Activated naive CD8-positive, alpha-beta T cell treated with anti-CD3 and anti-CD28 coated beads, Interleukin-2, amount 50 U/mL, for 24 hours (primary cell): ENCODE results near the gene BUD13.
"Not testable (repeated sequence)": the region's sequence is repeated elsewhere in the genome, so short reads cannot be mapped to it uniquely, and the experiment has no call there.

Experiments
- ATAC-seq: fragments of 150-1000 bp; cut with Tn5 transposase; one replicate; pipeline ENCODE4 v1.10.0; 2021
- DNase-seq: peaks from one replicate; pipeline ENCODE4 v3.0.0; 2021
- H3K27ac Mint-ChIP-seq: one replicate; pipeline ENCODE4 v1.8.0; 2021; ENCODE audit warnings: mild to moderate bottlenecking, mixed read lengths
- H3K27me3 Mint-ChIP-seq: one replicate; pipeline ENCODE4 v1.8.0; 2021; ENCODE audit warnings: mixed read lengths
- H3K36me3 Mint-ChIP-seq: one replicate; pipeline ENCODE4 v1.8.0; 2021; ENCODE audit warnings: low read depth, mixed read lengths
- H3K4me1 Mint-ChIP-seq: one replicate; pipeline ENCODE4 v1.8.0; 2021; ENCODE audit warnings: mixed read lengths
- H3K4me3 Mint-ChIP-seq: one replicate; pipeline ENCODE4 v1.8.0; 2021; ENCODE audit warnings: mild to moderate bottlenecking, moderate library complexity, mixed read lengths
- H3K9me3 Mint-ChIP-seq: one replicate; pipeline ENCODE4 v1.8.0; 2021; ENCODE audit warnings: mixed read lengths

Gene BUD13

DNA sequence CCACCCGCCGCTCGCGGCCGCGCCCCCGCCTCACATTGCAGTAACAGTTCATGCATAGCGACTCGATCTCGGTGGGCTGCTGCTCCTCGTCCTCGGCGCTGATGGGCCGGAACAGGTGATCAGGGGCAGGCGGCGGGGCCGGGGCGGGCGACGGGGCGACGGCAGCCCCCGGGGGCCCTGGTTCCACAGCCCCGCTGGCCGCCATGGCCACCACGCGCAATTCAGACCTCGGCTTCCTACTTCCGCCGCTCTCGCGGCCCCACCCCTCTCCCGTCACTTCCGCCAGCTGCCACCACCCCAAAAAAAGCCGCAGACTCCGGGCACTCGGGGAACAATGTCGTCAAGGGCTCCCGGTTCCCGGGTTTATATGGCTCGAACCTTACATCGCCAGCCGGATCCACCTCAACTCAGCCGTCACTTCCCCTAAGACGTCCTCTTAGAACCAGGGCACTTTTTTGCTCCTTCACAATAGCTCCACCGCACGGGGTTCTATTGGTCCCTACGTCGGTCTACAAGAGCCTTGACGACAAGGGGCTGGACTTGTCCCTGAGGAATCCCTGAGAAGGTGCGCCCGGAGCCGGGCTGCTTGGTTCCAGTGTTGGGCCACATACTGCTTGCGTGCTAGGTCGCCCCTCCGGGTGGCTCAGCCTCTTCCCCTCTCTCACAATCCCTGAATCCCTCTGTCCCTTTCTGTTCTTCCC, 15.1 kb upstream of the BUD13 start, which contains the start of gene ZPR1:
TSS of gene ZPR1 (minus strand) at position 238 of the 701 bp plus-strand sequence. CDS start at position 205, 33 bp downstream.
- Mint-ChIP-seq H3K4me1 (peaks cover 56% of the 10 kb centered on the region), H3K27me3 (peaks cover 2% of the 10 kb centered on the region), H3K36me3 (peaks cover 40% of the 10 kb centered on the region), H3K27ac (peak within 1 kb of the TSS; percentile 91), H3K4me3 (peak within 1 kb of the TSS; percentile 91), H3K9me3 (no peaks in the 10 kb centered on the region)
- peak; percentile 82 for ATAC-seq
- peak; percentile 89 for DNase-seq

DNA sequence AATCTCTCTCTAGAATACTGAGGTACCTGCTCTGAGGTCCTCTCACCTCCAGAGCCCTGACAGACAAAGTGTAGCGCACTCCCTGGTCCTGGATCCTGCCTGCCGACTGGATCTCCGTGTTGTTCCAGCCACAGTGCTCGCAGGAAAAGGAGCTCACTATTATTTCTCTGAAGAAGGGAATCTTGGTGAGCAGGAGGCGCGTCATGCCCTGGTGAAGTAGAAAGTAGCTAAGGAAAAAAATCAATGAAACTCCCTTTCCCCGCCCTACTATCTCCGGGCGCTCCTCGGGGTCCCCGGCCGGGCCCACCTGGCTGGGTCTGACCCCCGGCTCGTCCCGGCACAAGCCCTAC, 14.6 kb upstream of the BUD13 start:
- ATAC-seq (no peak), DNase-seq (no peak)
- Mint-ChIP-seq H3K4me1 (peaks cover 59% of the 10 kb centered on the region), H3K27ac (peak overlapping the region; percentile 77), H3K4me3 (peak overlapping the region; percentile 91), H3K9me3 (no peaks in the 10 kb centered on the region), H3K36me3 (peaks cover 45% of the 10 kb centered on the region), H3K27me3 (peaks cover 2% of the 10 kb centered on the region)

DNA sequence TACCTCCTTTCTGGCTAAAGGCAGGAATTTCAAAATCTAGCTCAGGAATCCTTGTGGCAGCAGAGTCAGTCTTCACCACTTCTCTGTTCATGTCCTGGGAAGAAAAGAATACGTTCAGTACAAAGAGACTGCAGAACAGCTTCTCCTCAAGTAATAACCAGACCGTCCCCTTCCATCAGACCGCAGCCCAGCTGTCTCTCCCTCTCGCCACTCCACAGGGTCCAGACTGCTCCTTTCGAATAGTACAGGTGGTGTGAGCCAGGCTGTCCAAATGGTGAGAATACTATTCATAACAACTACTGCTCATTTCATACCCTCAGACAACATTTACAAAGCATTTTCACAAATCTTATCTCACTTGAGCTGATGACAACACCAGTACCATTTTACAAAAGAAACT, 14.2 kb upstream of the BUD13 start:
- H3K4me3 Mint-ChIP-seq = peak overlapping the region; percentile 91
- H3K4me1 Mint-ChIP-seq = peaks cover 60% of the 10 kb centered on the region
- H3K27ac Mint-ChIP-seq = peak overlapping the region; percentile 77
- H3K36me3 Mint-ChIP-seq = peaks cover 50% of the 10 kb centered on the region
- ATAC-seq (no peak), DNase-seq (no peak)
- H3K27me3 Mint-ChIP-seq = peaks cover 2% of the 10 kb centered on the region
- no peaks in the 10 kb centered on the region for H3K9me3 Mint-ChIP-seq

DNA sequence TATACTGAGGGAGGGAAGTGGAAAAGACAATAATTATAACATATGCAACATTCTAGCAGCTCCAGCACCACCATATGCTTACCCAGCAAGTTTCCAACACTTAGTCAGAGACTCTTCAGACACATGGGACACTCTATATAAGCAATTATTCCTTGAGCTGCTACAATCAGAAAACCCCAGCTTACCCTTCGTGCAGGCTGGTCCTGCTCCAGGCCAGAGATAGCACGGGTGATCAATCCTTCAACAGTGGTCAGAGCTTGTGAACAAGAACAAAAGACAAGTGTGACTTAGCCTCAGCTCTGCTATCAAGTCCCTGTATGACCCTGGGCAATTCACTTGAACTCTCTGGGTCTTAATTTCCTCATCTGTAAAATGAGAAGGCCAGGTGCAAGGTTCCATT, 13.5 kb upstream of the BUD13 start:
- Mint-ChIP-seq H3K36me3 (peaks cover 53% of the 10 kb centered on the region), H3K9me3 (no peaks in the 10 kb centered on the region), H3K4me1 (peaks cover 63% of the 10 kb centered on the region), H3K4me3 (peak overlapping the region; percentile 91), H3K27me3 (peaks cover 2% of the 10 kb centered on the region), H3K27ac (peak overlapping the region; percentile 77)
- no peak for DNase-seq
- no peak for ATAC-seq

DNA sequence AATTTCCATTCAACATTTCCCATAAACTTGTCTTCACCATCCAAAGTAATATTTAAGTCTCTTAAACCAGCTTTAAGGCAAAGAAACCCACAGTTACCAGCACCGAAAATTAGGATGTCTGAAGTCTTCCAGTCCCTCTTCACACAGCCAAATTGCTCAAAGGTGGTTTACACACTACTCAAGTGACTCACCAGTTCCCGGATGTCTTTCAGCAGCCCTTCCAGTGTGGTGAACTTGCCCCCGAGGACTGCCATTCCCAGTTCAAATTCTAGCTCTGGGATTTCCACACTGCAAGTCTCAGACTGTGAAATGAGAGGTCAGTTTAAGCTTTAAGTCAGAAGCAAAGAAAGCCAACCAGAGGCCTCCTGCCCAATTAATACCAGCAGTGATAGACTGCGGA, 9.9 kb upstream of the BUD13 start:
- Mint-ChIP-seq H3K27ac (peak overlapping the region; percentile 69), H3K4me3 (peak overlapping the region; percentile 26), H3K27me3 (no peaks in the 10 kb centered on the region), H3K36me3 (peaks cover 82% of the 10 kb centered on the region), H3K9me3 (no peaks in the 10 kb centered on the region), H3K4me1 (peaks cover 84% of the 10 kb centered on the region)
- DNase-seq (no peak), ATAC-seq (peak; percentile 58)

DNA sequence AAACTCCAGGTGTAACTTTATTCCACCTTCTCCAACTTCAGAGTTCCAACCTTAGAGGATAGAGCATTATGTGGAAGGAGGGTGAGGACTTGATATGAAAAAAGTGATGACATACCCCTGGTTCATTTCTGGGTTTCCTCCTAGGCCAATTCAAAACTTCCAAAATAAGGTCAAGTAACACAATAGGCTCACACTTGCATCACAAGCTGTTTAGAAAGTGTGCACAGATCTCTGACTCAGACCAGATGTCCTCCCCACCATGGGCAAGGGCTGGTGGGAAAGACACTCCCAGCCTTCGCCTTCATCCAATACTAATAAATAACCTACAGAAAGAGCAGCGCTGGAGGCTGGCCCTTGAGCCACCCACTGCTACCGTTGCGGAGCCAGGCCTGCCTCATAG, 5.8 kb upstream of the BUD13 start:
- Mint-ChIP-seq H3K4me3 (no peak overlapping the region), H3K4me1 (peaks cover 84% of the 10 kb centered on the region), H3K36me3 (peaks cover 68% of the 10 kb centered on the region), H3K9me3 (no peaks in the 10 kb centered on the region), H3K27me3 (no peaks in the 10 kb centered on the region), H3K27ac (peak overlapping the region; percentile 70)
- ATAC-seq = no peak
- no peak for DNase-seq

DNA sequence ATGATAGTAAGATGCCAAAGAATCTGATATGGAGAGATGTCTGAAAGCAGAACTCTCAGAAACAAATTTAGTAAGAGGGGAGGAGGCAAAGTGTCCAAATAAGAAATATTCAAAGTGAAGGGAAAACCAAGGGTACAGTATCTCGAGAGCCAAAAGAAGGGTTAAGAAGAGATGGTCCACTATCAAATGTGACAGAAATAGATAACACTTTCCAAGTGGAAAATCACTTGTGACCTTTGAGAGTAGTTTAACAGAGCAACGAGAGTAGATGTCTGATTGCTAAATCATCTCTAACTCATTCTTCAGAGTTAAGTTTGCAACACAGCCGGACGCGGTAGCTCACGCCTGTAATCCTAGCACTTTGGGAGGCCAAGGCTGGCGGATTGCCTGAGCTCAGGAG, 4.3 kb upstream of the BUD13 start:
- peak overlapping the region; percentile 83 for H3K27ac Mint-ChIP-seq
- no peaks in the 10 kb centered on the region for H3K9me3 Mint-ChIP-seq
- H3K4me3 Mint-ChIP-seq = no peak overlapping the region
- ATAC-seq = no peak
- H3K4me1 Mint-ChIP-seq = peaks cover 73% of the 10 kb centered on the region
- no peaks in the 10 kb centered on the region for H3K27me3 Mint-ChIP-seq
- no peak for DNase-seq
- H3K36me3 Mint-ChIP-seq = peaks cover 54% of the 10 kb centered on the region

DNA sequence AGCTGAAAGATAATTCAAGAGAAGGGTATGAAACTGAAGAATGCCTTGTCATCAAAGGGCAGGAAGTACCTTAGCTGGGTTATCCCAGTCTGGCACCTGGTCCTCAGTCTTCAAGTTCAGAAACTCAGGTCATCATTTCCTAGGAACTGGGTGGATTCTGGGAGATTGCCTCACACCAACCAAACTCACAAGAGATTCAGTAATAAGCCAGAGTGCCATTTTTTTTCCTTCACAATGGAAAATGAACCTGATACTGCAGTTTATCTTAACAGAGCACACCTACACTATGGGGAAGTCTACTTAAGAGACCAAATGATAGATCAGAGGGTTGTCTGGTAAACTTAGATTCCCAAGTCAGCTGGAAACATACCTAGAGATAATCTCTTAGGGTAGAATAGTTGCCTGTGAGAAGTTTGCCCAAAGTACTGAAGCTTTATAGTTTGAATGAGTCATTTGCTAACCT, 3.8 kb upstream of the BUD13 start:
- Mint-ChIP-seq H3K4me3 (no peak overlapping the region), H3K9me3 (no peaks in the 10 kb centered on the region), H3K27ac (peak overlapping the region; percentile 83), H3K27me3 (no peaks in the 10 kb centered on the region), H3K4me1 (peaks cover 76% of the 10 kb centered on the region), H3K36me3 (peaks cover 52% of the 10 kb centered on the region)
- ATAC-seq = no peak
- DNase-seq = no peak

DNA sequence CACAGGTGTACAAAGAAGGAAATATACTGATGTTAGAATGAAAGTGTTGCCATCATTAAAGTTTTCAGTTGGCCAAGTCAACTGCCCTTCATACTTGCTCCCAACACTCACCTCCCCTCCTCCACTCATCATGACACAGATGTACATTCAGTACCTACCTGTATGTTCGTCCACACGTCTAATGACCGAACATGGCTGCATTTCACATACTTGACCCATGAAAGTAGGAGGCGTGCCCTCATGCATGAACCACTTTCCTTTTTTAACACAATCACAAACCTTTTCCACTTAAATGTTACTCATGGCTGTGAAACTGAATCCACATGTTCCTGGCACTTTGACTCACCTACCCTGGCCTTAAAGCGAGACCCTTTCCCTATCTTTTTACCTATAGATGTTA, 3.2 kb upstream of the BUD13 start:
- ATAC-seq (no peak), DNase-seq (no peak)
- Mint-ChIP-seq H3K36me3 (peaks cover 46% of the 10 kb centered on the region), H3K9me3 (no peaks in the 10 kb centered on the region), H3K27me3 (no peaks in the 10 kb centered on the region), H3K4me1 (peaks cover 76% of the 10 kb centered on the region), H3K27ac (peak overlapping the region; percentile 83), H3K4me3 (no peak overlapping the region)

DNA sequence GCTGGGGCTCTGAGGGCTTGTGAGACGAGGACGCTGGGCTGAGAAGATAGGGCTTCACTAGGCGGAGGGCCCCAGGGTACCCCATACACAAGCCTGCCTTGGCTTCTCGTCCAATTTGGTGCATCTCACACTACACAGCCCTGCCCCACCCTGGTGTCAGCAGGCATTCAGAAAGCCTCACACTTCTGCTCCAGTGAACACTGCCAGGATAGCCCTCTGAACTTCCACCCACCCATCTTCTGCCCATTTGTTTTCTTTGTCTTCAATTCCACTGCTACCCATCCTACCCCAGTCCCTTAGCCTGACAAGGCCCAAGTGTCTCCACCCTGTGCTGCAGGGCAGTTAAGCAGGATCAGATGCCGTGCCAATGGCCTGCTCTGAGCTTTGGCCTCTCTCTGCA, 1.9 kb upstream of the BUD13 start:
- H3K9me3 Mint-ChIP-seq = no peaks in the 10 kb centered on the region
- H3K36me3 Mint-ChIP-seq = peaks cover 43% of the 10 kb centered on the region
- no peak overlapping the region for H3K4me3 Mint-ChIP-seq
- H3K27me3 Mint-ChIP-seq = no peaks in the 10 kb centered on the region
- peak overlapping the region; percentile 43 for H3K27ac Mint-ChIP-seq
- DNase-seq (no peak), ATAC-seq (no peak)
- H3K4me1 Mint-ChIP-seq = peaks cover 75% of the 10 kb centered on the region

DNA sequence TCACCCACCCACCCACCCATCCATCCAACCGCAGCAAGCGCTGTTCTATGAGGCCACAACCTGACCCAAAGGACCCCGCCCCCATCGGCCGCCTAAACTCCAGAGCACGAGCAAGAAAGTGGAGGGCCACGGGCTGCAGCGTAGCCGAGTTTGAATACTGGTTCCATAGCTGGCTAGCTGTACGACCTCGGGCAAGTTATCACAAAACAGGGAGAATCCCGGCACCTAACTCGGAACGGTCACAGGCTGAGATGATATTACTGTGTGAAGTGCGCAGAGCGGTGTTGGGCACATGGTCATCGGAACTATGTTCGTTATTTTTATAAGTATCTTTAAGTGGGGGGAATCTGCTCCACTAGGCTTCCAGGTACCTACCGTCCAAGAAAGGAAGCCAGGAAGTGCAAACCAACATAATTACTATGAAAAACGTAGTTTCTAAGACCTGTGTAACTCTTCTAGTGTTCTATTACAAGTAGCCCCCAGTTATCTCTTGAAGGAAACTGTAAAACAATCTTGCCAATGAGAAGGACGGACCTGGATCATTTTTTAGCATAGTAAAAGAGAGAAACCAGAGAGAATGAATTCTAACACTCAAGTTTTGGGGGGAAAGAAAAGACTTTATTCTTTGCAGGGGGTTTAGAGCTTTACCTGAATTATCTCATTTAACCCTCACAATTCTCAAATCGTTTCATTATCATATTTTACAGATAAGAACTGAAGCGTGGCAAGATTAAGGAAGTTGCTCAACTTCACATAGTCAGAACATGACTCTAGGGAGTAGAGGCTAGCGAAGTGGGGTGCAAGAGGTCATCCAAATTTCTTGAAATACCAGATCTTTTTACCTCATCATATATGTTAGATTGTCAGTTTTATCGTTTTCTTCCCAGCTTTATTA, 663 bp upstream of the BUD13 start:
- no peaks in the 10 kb centered on the region for H3K9me3 Mint-ChIP-seq
- H3K4me1 Mint-ChIP-seq = peaks cover 68% of the 10 kb centered on the region
- no peaks in the 10 kb centered on the region for H3K27me3 Mint-ChIP-seq
- H3K4me3 Mint-ChIP-seq = peak overlapping the region; percentile 95
- DNase-seq (no peak), ATAC-seq (peak; percentile 44)
- H3K27ac Mint-ChIP-seq = peak overlapping the region; percentile 94
- H3K36me3 Mint-ChIP-seq = peaks cover 39% of the 10 kb centered on the region

DNA sequence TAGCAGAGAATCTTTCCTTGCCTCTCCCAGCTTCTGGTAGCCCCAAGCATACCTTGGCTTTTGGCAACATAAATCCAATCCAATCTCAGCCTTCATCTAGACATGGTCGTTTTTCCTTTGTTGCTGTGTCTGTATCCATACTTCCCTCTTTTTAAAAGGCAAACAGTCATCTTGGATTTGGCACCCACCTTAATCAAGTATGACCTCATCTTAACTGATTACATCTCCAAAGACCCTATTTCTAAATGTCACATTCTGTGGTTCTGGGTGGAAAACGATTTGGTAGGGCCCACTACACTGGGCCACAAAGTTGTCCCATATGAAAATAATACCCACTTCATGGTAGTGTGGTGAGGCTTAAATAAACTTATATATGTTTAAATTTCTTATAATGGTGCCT, 852 bp downstream of the BUD13 start:
- Mint-ChIP-seq H3K27ac (peak overlapping the region; percentile 94), H3K4me1 (peaks cover 53% of the 10 kb centered on the region), H3K27me3 (no peaks in the 10 kb centered on the region), H3K36me3 (peaks cover 27% of the 10 kb centered on the region), H3K4me3 (peak overlapping the region; percentile 95), H3K9me3 (no peaks in the 10 kb centered on the region)
- no peak for DNase-seq
- no peak for ATAC-seq

DNA sequence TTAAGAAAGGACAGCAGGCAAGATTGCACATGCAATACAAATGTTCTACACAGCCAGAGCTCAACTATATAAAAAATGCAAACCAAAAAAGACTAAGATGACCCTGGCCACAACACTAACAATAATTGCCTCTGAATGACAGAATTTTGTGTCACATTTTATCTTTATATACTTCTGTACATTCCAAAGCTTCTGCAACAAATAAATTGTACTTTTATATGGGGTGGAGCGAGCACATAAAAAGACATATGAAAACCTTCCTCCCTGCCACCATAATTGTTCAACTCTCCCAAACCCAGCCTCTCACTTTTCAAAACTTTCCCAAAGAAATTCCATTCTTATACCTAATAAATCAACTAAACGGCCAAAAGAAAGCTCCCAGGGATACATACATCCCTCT, 10.7 kb downstream of the BUD13 start:
- peaks cover 48% of the 10 kb centered on the region for H3K36me3 Mint-ChIP-seq
- no peak overlapping the region for H3K4me3 Mint-ChIP-seq
- no peaks in the 10 kb centered on the region for H3K4me1 Mint-ChIP-seq
- DNase-seq = no peak
- H3K9me3 Mint-ChIP-seq = no peaks in the 10 kb centered on the region
- ATAC-seq = no peak
- H3K27ac Mint-ChIP-seq = no peak overlapping the region
- H3K27me3 Mint-ChIP-seq = no peaks in the 10 kb centered on the region

DNA sequence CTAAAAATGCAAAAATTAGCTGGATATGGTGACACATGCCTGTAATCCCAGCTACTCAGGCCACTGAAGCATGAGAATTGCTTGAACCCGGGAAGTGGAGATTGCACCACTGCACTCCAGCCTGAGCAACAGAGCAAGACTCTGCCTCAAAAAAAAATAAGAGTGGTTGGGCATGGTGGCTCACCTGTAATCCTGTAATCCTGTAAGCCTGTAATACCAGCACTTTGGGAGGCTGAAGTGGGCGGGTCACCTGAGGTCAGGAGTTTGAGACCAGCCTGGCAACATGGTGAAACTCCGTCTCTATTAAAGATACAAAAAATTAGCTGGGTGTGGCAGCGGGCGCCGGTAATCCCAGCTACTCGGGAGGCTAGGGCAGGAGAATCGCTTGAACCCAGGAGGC, 16.7 kb downstream of the BUD13 start:
- H3K4me3 Mint-ChIP-seq, ATAC-seq, DNase-seq, H3K9me3 Mint-ChIP-seq, H3K27ac Mint-ChIP-seq, H3K27me3 Mint-ChIP-seq, H3K4me1 Mint-ChIP-seq: not testable (repeated sequence)
- peaks cover 56% of the 10 kb centered on the region for H3K36me3 Mint-ChIP-seq
